ENCODE data around the gene FBN2.
"Not testable (repeated sequence)": the region's sequence is repeated elsewhere in the genome, so short reads cannot be mapped to it uniquely, and the experiment has no call there.

The FBN2 gene

DNA sequence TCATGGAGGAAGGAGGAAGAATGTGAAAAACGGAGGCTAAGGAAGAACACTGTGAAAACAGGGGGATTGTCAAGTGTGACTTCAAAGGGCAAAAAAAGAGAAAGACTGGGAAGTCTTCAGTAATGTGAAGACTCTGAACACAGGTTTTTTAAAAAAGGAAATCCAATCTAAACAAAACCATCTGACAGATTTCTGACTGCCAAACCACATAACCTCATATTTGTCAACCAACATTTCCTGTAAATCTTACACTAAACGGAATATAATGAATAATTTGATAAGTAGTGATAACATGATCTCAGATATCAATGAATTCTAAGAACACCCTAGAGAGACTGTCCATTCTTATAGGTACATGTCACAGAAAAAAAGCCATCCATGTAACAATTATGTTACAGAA is 124.7 kb downstream of the FBN2 start:
- DNase-seq = no peak

DNA sequence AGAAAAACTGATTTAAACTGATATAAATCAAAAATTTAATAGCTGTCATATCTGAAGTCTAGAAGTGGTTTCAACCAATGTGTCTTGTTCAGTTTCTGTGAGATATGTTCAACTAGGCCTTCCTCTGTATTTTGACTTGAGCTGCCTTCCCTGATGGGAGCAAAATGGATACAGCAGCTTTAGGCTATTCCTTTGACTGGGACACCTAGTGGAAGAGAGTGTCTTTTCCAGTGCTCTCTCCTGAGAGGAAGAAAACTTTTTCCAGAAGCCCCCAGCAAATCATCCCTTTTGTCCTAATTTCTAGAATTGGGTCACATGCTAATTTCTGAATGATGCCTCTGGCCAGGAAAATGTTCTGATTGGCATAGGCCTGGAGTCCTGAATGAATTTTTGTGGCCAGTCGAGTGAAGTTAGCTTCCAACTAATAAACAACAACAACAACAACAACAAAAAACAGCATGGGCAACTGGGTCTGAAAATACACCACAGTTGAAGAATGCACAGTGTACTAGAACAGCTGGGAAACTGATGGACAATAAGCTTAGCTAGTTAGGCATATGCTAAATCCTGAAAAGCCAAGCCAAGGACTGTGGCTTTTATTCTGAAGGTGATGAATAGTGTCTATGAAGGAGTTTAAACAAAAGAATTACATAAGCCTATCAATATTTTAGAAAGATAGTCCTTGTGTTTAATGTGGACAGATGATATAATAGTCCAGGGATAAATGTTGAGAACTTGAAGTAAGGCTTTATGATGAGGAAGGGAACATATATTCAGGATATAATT is 125.7 kb downstream of the FBN2 start:
- no peak for DNase-seq

- no peak for DNase-seq
These were observed 128.8 kb downstream of the FBN2 start for GRCh38 chr5:128409166-128409800.

DNA sequence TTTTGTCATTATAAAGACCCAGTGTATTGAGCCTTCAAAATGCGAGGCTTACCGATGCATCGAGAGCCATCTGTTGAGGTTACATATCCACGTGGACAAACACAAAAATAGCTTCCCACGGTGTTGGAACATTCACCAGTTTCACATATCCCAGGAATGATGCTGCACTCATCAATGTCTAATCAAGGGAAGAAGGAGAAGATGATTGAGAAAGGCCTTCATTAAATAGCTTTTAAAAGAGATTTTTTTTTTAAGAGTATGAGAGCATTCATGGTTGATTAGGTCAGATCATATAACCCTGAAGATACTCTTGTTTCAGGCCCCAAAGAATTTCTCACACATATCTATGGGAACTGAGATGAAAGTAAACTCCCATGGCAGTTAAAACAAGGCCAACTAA is 129.4 kb downstream of the FBN2 start:
- no peak for DNase-seq

- no peak for DNase-seq
These were observed 130.1 kb downstream of the FBN2 start for GRCh38 chr5:128407944-128408343.

DNA sequence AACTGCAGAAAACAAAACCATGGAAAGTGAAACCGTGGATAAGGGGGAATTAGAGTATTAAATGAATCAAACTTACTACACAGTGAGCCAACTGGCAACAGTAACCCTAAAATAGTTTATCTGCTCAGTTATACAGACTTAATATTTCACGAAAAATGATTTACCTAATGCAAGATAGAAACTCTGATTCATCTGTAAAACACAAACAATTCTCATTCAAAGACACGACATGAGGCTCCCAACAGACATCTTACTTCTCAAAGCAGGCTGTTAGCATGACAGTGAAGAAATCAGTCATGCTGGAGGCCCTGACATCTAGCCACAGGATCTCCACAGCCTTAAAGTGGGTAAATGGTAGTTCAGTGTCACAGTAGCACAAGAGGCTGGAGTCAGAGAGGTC is 131.2 kb downstream of the FBN2 start:
- DNase-seq = no peak

DNA sequence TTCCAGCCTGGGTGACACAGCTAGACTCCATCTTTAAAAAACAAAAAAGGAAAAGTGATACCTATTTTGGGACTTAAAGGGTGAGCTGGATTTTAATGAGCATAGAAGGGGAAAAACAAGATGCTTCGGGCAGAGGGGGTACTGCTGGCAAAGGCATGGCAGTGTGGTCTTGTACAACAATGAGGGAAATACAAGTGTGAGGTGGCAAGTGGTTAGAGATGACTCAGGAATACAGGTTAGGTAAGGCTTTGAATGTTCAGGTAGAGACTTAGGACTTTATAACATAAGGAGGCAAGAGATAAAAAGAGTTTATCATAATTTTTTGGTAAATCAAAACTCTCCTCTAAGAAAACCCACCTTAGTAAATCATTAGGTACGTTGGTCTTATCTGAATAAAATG is 132.9 kb downstream of the FBN2 start:
- no peak for DNase-seq

DNA sequence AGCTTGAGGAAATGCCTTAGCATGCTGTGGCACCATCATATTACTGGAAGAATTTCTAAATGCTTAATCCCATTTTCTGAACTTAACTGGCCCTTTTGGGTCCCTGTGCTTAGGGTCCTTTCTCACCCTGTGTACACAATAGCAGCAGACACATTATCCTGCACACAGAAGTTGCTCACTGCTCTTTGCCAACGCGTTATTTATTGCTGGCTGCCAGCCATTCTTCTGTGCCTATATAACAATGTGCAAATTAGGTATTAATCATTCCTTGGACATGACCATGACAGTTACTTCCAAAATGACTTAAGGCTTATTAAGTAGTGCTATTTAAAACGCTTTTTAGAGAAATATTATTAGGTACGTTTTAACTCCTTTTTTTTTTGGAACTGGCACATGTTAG is 134.7 kb downstream of the FBN2 start:
- no peak for DNase-seq

GRCh38 chr5:128402506-128402905 is 135.5 kb downstream of the FBN2 start:
- DNase-seq = no peak

GRCh38 chr5:128400766-128401165 is 137.3 kb downstream of the FBN2 start:
- DNase-seq = not testable (repeated sequence)

- DNase-seq = no peak
These were observed 138.9 kb downstream of the FBN2 start for GRCh38 chr5:128399111-128399510.

- DNase-seq = no peak
These were observed 140.2 kb downstream of the FBN2 start for GRCh38 chr5:128397876-128398275.

- no peak for DNase-seq
These were observed 143.0 kb downstream of the FBN2 start for GRCh38 chr5:128395073-128395472.

DNA sequence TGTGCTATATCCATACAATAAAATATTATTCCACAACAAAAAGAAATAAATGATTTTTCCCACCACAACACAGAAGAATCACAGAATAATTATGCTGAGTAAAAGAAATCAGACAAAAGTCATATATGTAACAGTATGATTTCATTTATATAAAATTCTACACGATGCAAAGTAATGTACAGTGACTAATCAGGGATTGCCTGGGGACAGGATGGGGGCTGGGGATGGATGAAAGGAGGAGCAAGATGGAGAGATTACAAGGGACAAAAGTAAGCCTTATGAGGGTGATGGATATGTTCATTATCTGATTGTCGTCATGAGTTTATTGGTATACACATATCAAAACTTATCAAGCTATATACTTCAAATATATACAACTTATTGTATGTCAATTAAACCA is 154.0 kb downstream of the FBN2 start:
- DNase-seq = no peak

- DNase-seq = no peak
These were observed 157.7 kb downstream of the FBN2 start for GRCh38 chr5:128380337-128380736.

- DNase-seq = no peak
These were observed 159.4 kb downstream of the FBN2 start for GRCh38 chr5:128378632-128379031.

GRCh38 chr5:128378196-128378595 is 159.8 kb downstream of the FBN2 start:
- no peak for DNase-seq

- no peak for DNase-seq
These were observed 161.5 kb downstream of the FBN2 start for GRCh38 chr5:128376577-128376976.

DNA sequence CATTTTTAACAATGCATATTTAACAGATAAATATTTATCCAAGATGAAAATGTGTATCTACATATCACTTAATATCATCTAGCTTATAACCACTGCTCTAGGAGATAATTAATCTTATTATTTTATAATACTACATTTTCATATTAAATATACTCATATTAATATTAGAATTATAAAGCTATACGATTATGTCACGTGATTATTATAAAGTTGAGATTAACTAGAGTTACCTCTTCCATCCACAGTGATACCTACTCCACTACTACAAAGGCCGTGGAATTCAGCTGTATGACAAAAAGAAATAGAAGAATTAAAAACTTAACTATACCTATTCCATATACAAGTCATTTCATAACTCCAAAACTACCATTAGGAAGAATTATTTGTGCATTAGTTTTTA is 171.9 kb downstream of the FBN2 start:
- no peak for DNase-seq

DNA sequence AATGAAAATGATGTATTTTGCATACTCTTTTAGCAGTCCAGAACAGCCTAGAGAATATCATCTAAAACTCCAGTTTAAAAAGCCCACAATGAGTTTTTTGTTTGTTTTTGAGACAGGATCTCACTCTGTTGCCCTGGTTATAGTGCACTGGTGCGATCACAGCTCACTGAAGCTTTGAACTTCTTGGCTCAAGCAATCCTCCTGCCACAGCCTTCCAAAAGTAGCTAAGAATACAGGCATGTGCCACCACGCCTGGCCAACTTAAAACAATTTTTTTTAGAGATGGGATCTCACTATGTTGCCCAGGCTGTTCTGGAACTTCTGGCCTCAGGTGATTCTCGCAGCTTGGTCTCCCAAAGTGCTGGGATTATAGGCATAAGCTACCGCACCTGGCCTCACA is 175.7 kb downstream of the FBN2 start:
- no peak for DNase-seq

DNA sequence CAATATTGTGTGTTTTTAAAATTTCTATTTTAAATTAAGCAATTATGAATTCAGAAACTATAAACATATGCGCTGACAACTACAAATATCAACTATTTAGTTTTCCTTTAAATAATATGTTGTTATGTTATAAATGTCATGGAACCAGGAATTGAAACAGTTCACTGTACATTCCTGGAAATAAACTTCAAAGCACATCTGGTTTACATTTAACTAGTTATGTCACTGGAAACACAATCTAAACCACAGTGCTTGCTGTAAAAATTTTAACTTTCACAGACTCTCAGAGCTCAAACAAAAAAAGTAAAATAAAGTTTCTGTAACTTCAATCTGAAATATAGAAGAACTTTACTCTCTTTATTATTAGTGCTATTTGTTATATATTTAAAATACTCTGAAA is 179.2 kb downstream of the FBN2 start:
- no peak for DNase-seq

- no peak for DNase-seq
These were observed 180.8 kb downstream of the FBN2 start for GRCh38 chr5:128357226-128357625.

GRCh38 chr5:128355961-128356360 is 182.1 kb downstream of the FBN2 start:
- no peak for DNase-seq

GRCh38 chr5:128353441-128354107 is 184.5 kb downstream of the FBN2 start:
- DNase-seq = no peak

All from CD4-positive, alpha-beta T cell treated with Interleukin-21 for 1 hour (primary cell).